Fibroblast of peridontal ligament (primary cell): ENCODE measurements around the gene ITGA7.
"Not testable (repeated sequence)": the region's sequence is repeated elsewhere in the genome, so short reads cannot be mapped to it uniquely, and the experiment has no call there.

Source experiments
- DNase-seq: peaks from one replicate; pipeline ENCODE4 v3.0.0-alpha.2; 2010; ENCODE audit errors: extremely low read depth

Gene ITGA7

GRCh38 chr12:55681142-55682077, 26.3 kb downstream of the ITGA7 start:
- peak; percentile 60 for DNase-seq

GRCh38 chr12:55679691-55680090, 28.0 kb downstream of the ITGA7 start:
- no peak for DNase-seq

GRCh38 chr12:55676707-55677106, 31.0 kb downstream of the ITGA7 start:
- no peak for DNase-seq

- DNase-seq: no peak
These were observed 32.0 kb downstream of the ITGA7 start for GRCh38 chr12:55675666-55676065.

GRCh38 chr12:55673638-55674037, 34.1 kb downstream of the ITGA7 start:
- DNase-seq: no peak

GRCh38 chr12:55671746-55672145, 36.0 kb downstream of the ITGA7 start:
- DNase-seq: no peak

- DNase-seq: no peak
These were observed 37.4 kb downstream of the ITGA7 start for GRCh38 chr12:55670276-55670675.

GRCh38 chr12:55666508-55666907, 41.2 kb downstream of the ITGA7 start:
- no peak for DNase-seq

GRCh38 chr12:55664826-55665225, 42.9 kb downstream of the ITGA7 start:
- DNase-seq: no peak

- peak; percentile 44 for DNase-seq
These were observed 44.3 kb downstream of the ITGA7 start for GRCh38 chr12:55663391-55663790.

- peak; percentile 35 for DNase-seq
These were observed 48.0 kb downstream of the ITGA7 start for GRCh38 chr12:55659486-55660385.

- no peak for DNase-seq
These were observed 48.9 kb downstream of the ITGA7 start for GRCh38 chr12:55658635-55659391.

- DNase-seq: no peak
These were observed 49.5 kb downstream of the ITGA7 start for GRCh38 chr12:55658212-55658611.

- no peak for DNase-seq
These were observed 50.5 kb downstream of the ITGA7 start for GRCh38 chr12:55657212-55657611.

- no peak for DNase-seq
These were observed 53.0 kb downstream of the ITGA7 start for GRCh38 chr12:55654511-55655214.

GRCh38 chr12:55653031-55653430, 54.7 kb downstream of the ITGA7 start:
- no peak for DNase-seq

- DNase-seq: no peak
These were observed 55.4 kb downstream of the ITGA7 start for GRCh38 chr12:55652352-55652751.

- DNase-seq: no peak
These were observed 56.4 kb downstream of the ITGA7 start for GRCh38 chr12:55651299-55651683.

- DNase-seq: not testable (repeated sequence)
These were observed 56.9 kb downstream of the ITGA7 start for GRCh38 chr12:55650620-55651298.

GRCh38 chr12:55647027-55647426, 60.7 kb downstream of the ITGA7 start:
- no peak for DNase-seq

- no peak for DNase-seq
These were observed 63.1 kb downstream of the ITGA7 start for GRCh38 chr12:55644591-55644990.
